K562 (cell line): Measurements from ENCODE around the gene PSAP. TPM values are rescaled to one million over a fixed set of nuclear protein-coding genes. Genes with fewer than 3 reads are reported as not detected.

Experiments
- ATAC-seq: fragments of 200-7000 bp; cut with Tn5 transposase; 3 replicates; pipeline ENCODE4 v1.9.1; 2020; ENCODE audit warnings: moderate library complexity
- BruUV-seq: library from RNA; stranded (reverse); fragments of 400-500 nt; replicated peaks from 2 replicates; lab custom pipeline; 2021; lab: Mats Ljungman, UMichigan
- CTCF ChIA-PET: fragments of 300-600 bp; formaldehyde crosslinking; extraction: SDS; loops from one replicate; lab custom pipeline; 2021; ENCODE audit warnings: low intra/inter-chr PET ratio; lab: Yijun Ruan, JAX
- POLR2A ChIA-PET: fragments of 300-600, 350-650 bp; sonication (Branson Sonifier 250); formaldehyde crosslinking; extraction: SDS; loops from one replicate; lab custom pipeline; 2021; ENCODE audit warnings: antibody characterized with exemption, inconsistent platforms; lab: Yijun Ruan, JAX
- DNase-seq, 4 experiments: peaks; one replicate each; pipeline versions ENCODE4 v3.0.0 to v3.0.0-alpha.2; 2011 to 2018; ENCODE audit warnings: low spot score in 3 of 4, mixed read lengths in 3 of 4; ENCODE audit errors: extremely low read depth in 1 of 4
- FAIRE-seq: peaks from 2 replicates; lab custom pipeline; 2011; peaks lifted over from hg19 to GRCh38; lab: Jason Lieb, UNC
- H2AFZ ChIP-seq: 2 replicates; pipeline ENCODE4 v1.6.0; 2011; ENCODE audit warnings: low read depth, low read length, control low read depth, inconsistent platforms
- H3K27ac ChIP-seq: fragments of 200-600 bp; 3 replicates; pipeline ENCODE4 v1.8.0; 2011; ENCODE audit warnings: low read depth, mild to moderate bottlenecking, control low read depth, inconsistent platforms, low read length, moderate library complexity, mixed read lengths; ENCODE audit errors: extremely low read depth
- H3K27me3 ChIP-seq, 2 experiments: fragments of 300-600 bp in 1 of 2; 2 replicates in 1 of 2; 3 replicates in 1 of 2; pipeline versions ENCODE4 v1.6.0 to v1.8.0; 2011; ENCODE audit warnings: inconsistent platforms in 2 of 2, low read length in 2 of 2, mild to moderate bottlenecking in 1 of 2, mixed read lengths in 1 of 2, moderate library complexity in 1 of 2; ENCODE audit not compliant: control insufficient read depth in 2 of 2, insufficient read depth in 2 of 2
- H3K36me3 ChIP-seq: fragments of 300-600 bp; 3 replicates; pipeline ENCODE4 v1.8.0; 2011; ENCODE audit warnings: mild to moderate bottlenecking, low read length, inconsistent platforms; ENCODE audit not compliant: control insufficient read depth, insufficient read depth
- H3K4me1 ChIP-seq, 2 experiments: fragments of 200-600 bp in 1 of 2; replicated peaks in 1 of 2; 2 replicates in 1 of 2; 3 replicates in 1 of 2; pipeline versions ENCODE4 v1.5.1 to v1.8.0; 2011; ENCODE audit warnings: inconsistent platforms in 2 of 2, low read length in 2 of 2, mild to moderate bottlenecking in 1 of 2, mixed read lengths in 1 of 2, moderate library complexity in 1 of 2; ENCODE audit not compliant: control insufficient read depth in 2 of 2, insufficient read depth in 2 of 2
- H3K4me2 ChIP-seq: 2 replicates; pipeline ENCODE4 v1.6.1; 2011; ENCODE audit warnings: low read length, control low read depth, inconsistent platforms, mixed read lengths; ENCODE audit not compliant: insufficient read depth
- H3K4me3 ChIP-seq: fragments of 200-600 bp; sonication (generic), shearing (Covaris generic); 2 replicates; pipeline ENCODE4 v1.5.1; 2016; ENCODE audit warnings: control low read depth, inconsistent platforms
- H3K79me2 ChIP-seq: fragments of 200-600 bp; 3 replicates; pipeline ENCODE4 v1.8.0; 2011; ENCODE audit warnings: low read length, inconsistent platforms; ENCODE audit not compliant: control insufficient read depth, insufficient read depth
- H3K9ac ChIP-seq, 2 experiments: 2 replicates each; pipeline versions ENCODE4 v1.6.0 to v1.6.1; 2011; ENCODE audit warnings: low read depth in 2 of 2, low read length in 2 of 2, control low read depth in 1 of 2, inconsistent platforms in 1 of 2, mild to moderate bottlenecking in 1 of 2, mixed read lengths in 1 of 2; ENCODE audit not compliant: insufficient read depth in 1 of 2
- H3K9me1 ChIP-seq: one replicate; pipeline ENCODE4 v1.6.0; 2011; ENCODE audit warnings: inconsistent platforms, mild to moderate bottlenecking, low read length, moderate library complexity; ENCODE audit not compliant: control insufficient read depth, insufficient read depth
- H3K9me3 ChIP-seq: replicated peaks from 2 replicates; pipeline ENCODE4 v1.5.1; 2011; ENCODE audit warnings: low read depth, low read length, inconsistent platforms; ENCODE audit not compliant: control insufficient read depth, insufficient read depth
- H4K20me1 ChIP-seq: replicated peaks from 2 replicates; pipeline ENCODE4 v1.6.1; 2011; ENCODE audit warnings: low read length, inconsistent platforms, mixed read lengths; ENCODE audit not compliant: control insufficient read depth, insufficient read depth
- BCL6 ChIP-seq: fragments of 250-450 bp; sonication (Bioruptor Pico); IDR thresholded peaks from 2 replicates; pipeline ENCODE4 v1.4.0; 2020
- CC2D1A ChIP-seq: fragments of 450-650 bp; IDR thresholded peaks from 2 replicates; pipeline ENCODE4 v1.6.1; 2017; ENCODE audit warnings: mild to moderate bottlenecking
- CEBPB ChIP-seq: fragments of 450-650 bp; IDR thresholded peaks from 2 replicates; pipeline ENCODE4 v1.6.1; 2016; ENCODE audit warnings: missing genetic modification characterization, missing compliant biosample characterization
- DPF2 ChIP-seq: fragments of 450-650 bp; IDR thresholded peaks from 2 replicates; pipeline ENCODE4 v1.6.1; 2016
- KLF13 ChIP-seq: fragments of 450-650 bp; IDR thresholded peaks from 2 replicates; pipeline ENCODE4 v1.6.1; 2016; ENCODE audit warnings: missing genetic modification characterization, low read depth, mild to moderate bottlenecking, missing compliant biosample characterization, moderate library complexity, borderline replicate concordance
- MAFK ChIP-seq: IDR thresholded peaks from 2 replicates; pipeline ENCODE4 v1.6.1; 2011; ENCODE audit warnings: low read length, improper control_type of control experiment
- MTA1 ChIP-seq: fragments of 450-650 bp; IDR thresholded peaks from 2 replicates; pipeline ENCODE4 v1.6.1; 2017; ENCODE audit warnings: borderline replicate concordance
- NBN ChIP-seq: fragments of 450-650 bp; IDR thresholded peaks from 2 replicates; pipeline ENCODE4 v1.6.1; 2016; ENCODE audit warnings: low read depth, mild to moderate bottlenecking
- NCOR1 ChIP-seq: fragments of 450-650 bp; IDR thresholded peaks from 2 replicates; pipeline ENCODE4 v1.6.1; 2016; ENCODE audit warnings: mild to moderate bottlenecking, moderate library complexity
- NFE2L1 ChIP-seq: fragments of 450-650 bp; IDR thresholded peaks from 2 replicates; pipeline ENCODE4 v1.6.1; 2016; ENCODE audit warnings: missing genetic modification characterization, low read depth, mild to moderate bottlenecking, missing compliant biosample characterization, moderate library complexity, borderline replicate concordance
- PHF8 ChIP-seq: fragments of 200-600 bp; sonication (generic); IDR thresholded peaks from 2 replicates; pipeline ENCODE4 v1.6.1; 2012; ENCODE audit warnings: mixed run types, mild to moderate bottlenecking, inconsistent platforms, low read length, moderate library complexity, borderline replicate concordance
- PYGO2 ChIP-seq: fragments of 450-650 bp; IDR thresholded peaks from 2 replicates; pipeline ENCODE4 v1.6.1; 2016; ENCODE audit warnings: mild to moderate bottlenecking, missing genetic modification characterization, moderate library complexity, missing compliant biosample characterization
- SIX5 ChIP-seq, 2 experiments: IDR thresholded peaks; 2 replicates each; pipeline ENCODE4 v1.6.1; 2011; ENCODE audit warnings: low read length in 2 of 2, borderline replicate concordance in 1 of 2, low read depth in 1 of 2, mild to moderate bottlenecking in 1 of 2, moderate library complexity in 1 of 2; ENCODE audit not compliant: insufficient read depth in 1 of 2
- TEAD2 ChIP-seq: fragments of 450-650 bp; IDR thresholded peaks from 2 replicates; pipeline ENCODE4 v1.6.1; 2016; ENCODE audit warnings: missing genetic modification characterization, control low read depth, missing compliant biosample characterization
- WGBS: fragments of 100-300 bp; shearing (Covaris generic); methylation state at CpG from one replicate; pipeline ENCODE4 v1.1.6; 2016; ENCODE audit warnings: low coverage, mixed read lengths; ENCODE audit not compliant: insufficient coverage; ENCODE audit errors: missing lambda C conversion rate; 5-methylcytosine and 5-hydroxymethylcytosine counted together
- in situ Hi-C: fragments of 300-500 bp; cut with MboI; formaldehyde crosslinking; loops from 4 replicates; pipeline ENCODE4 v1.15.0; 2018; ENCODE audit warnings: inconsistent platforms, mixed read lengths
- intact Hi-C: fragments of 100-400 bp; cut with micrococcal nuclease; formaldehyde crosslinking; loops from 2 replicates; pipeline ENCODE4 v1.14.2; 2022
- polyA plus RNA-seq, 8 experiments: library from polyadenylated mRNA; depleted of rRNA in 4 of 8; stranded (reverse) in 5 of 8; unstranded in 3 of 8; fragments of >200 nt; fragmentation: Nextera tagmentation in 2 of 8; fragmentation: Illumina TruSeq in 1 of 8; extraction: Ambion mirVana in 2 of 8; extraction: Trizol in 1 of 8; gene quantifications; 2 replicates each; pipeline versions ENCODE4 v1.2.1 to v1.2.3, GENCODE V29; 2011 to 2014; ENCODE audit warnings: inconsistent platforms in 1 of 8, missing spikeins in 1 of 8
- total RNA-seq, 7 experiments: library from RNA; depleted of rRNA in 6 of 7; stranded (reverse); fragments of >200 nt in 6 of 7; fragmentation: Illumina TruSeq in 2 of 7; extraction: Trizol in 2 of 7; gene quantifications; 2 replicates each; pipeline versions ENCODE4 v1.2.1 to v1.2.3, GENCODE V29; 2011 to 2021; ENCODE audit warnings: low replicate concordance in 1 of 7
- TF ChIP-seq, protein P1 (sequence below): sonication (generic); formaldehyde crosslinking; IDR thresholded peaks from 2 replicates; pipeline ENCODE4 v1.8.1; 2023; ENCODE audit warnings: mild to moderate bottlenecking, missing genetic modification reagents
- TF ChIP-seq, protein P2 (sequence below): IDR thresholded peaks from 2 replicates; pipeline ENCODE4 v1.6.1; 2012; ENCODE audit warnings: low read depth, low read length, improper control_type of control experiment, borderline replicate concordance
- TF ChIP-seq, protein P3 (sequence below): IDR thresholded peaks from 3 replicates; pipeline ENCODE4 v1.6.1; 2011; ENCODE audit warnings: borderline replicate concordance, mild to moderate bottlenecking; ENCODE audit not compliant: insufficient read length, insufficient read depth

Gene PSAP
- total and polyA plus RNA-seq, 9 of the 15 experiments (the other 6 are each of a cell fraction or from before 2014, with no cell fraction given): 245 to 700 (median 429) TPM

DNA sequence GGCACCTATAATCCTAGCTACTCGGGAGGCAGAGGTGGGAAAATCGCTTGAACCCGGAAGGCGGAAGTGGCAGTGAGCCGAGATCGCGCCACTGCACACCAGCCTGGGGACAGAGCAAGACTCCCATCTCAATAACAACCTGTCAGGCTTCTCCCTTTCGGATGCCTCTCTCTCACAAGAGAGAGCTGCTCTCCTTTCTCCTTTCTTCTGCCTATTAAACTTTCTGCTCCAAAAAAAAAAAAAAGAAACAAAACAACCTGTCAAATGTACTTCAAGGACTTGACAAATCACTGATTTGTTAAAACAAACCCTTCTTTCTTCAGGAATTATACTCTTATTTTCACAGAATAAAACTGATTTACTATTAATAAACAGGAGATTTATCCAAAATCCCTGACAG, 3.6 kb downstream of the PSAP start (continued):
- TF ChIP-seq, protein P1, sequence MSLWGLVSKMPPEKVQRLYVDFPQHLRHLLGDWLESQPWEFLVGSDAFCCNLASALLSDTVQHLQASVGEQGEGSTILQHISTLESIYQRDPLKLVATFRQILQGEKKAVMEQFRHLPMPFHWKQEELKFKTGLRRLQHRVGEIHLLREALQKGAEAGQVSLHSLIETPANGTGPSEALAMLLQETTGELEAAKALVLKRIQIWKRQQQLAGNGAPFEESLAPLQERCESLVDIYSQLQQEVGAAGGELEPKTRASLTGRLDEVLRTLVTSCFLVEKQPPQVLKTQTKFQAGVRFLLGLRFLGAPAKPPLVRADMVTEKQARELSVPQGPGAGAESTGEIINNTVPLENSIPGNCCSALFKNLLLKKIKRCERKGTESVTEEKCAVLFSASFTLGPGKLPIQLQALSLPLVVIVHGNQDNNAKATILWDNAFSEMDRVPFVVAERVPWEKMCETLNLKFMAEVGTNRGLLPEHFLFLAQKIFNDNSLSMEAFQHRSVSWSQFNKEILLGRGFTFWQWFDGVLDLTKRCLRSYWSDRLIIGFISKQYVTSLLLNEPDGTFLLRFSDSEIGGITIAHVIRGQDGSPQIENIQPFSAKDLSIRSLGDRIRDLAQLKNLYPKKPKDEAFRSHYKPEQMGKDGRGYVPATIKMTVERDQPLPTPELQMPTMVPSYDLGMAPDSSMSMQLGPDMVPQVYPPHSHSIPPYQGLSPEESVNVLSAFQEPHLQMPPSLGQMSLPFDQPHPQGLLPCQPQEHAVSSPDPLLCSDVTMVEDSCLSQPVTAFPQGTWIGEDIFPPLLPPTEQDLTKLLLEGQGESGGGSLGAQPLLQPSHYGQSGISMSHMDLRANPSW: no peak
- TF ChIP-seq CEBPB: no peak
- TF ChIP-seq BCL6 (CRISPR knock-in tag): no peak
- TF ChIP-seq NFE2L1 (tag): no peak
- TF ChIP-seq, all 486 proteins: peak for 0

DNA sequence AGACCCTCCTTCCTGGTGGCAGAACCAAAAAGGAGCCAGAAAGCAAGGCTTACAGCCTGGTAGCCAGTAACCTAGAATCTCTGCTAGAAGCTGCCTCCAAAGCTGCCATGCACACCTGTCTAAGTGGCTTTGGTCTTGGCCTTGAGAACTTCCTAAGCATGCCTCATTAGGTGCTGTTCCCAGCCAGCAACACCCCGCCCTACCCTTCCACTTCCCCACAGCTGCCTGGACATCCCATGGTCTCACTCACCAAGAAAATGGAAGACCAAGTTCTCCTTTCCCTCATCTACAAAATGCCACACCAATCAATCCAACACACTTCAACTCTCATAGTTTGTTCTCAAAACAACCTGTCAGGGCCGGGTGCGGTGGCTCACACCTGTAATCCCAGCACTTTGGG, 4.2 kb downstream of the PSAP start:
- Histone ChIP-seq H4K20me1 (peaks cover 36% of the 10 kb centered on the region; the same call in 1 of the 2 replicates), H3K9me1 (no peaks in the 10 kb centered on the region), H3K79me2 (peaks cover 93% of the 10 kb centered on the region), H3K4me1 (peaks cover 25 to 31% of the 10 kb centered on the region in 2 experiments), H3K36me3 (peaks cover 35% of the 10 kb centered on the region), H2AFZ (no peak overlapping the region), H3K4me2 (no peak overlapping the region), H3K9me3 (peaks cover 6% of the 10 kb centered on the region), H3K9ac (no peak overlapping the region; a peak in 1 of 4 replicates), H3K27me3 (no peaks in the 10 kb centered on the region), H3K4me3 (no peak overlapping the region), H3K27ac (no peak overlapping the region)
- intact Hi-C loops: no loop called here
- ATAC-seq: no peak
- in situ Hi-C loops: no loop called here
- ChIA-PET CTCF (no interaction called here), POLR2A (interaction anchor here (1.2 to 1.3 kb wide), 2 partner anchors 8 to 13 kb away, joined by 3 to 4 read pairs; no protein-coding TSS in a partner anchor)
- no peak for DNase-seq
- FAIRE-seq: no peak
- no TSS peak for BruUV-seq
- WGBS: 94% methylated on average over 3 of the region's 3 CpGs
- TF ChIP-seq DPF2 (no peak), PYGO2 (tag) (no peak), NBN (no peak), PHF8 (no peak), TEAD2 (tag) (no peak), MTA1 (no peak), SIX5 (IDR thresholded peaks at IDR 0.05; ENCODE audit: borderline replicate concordance in 1 of 2, insufficient read depth in 1 of 2, low read depth in 1 of 2, low read length in 2 of 2) (no peak), MAFK (no peak), CC2D1A (no peak), NCOR1 (no peak), KLF13 (no peak)
- TF ChIP-seq, protein P2, sequence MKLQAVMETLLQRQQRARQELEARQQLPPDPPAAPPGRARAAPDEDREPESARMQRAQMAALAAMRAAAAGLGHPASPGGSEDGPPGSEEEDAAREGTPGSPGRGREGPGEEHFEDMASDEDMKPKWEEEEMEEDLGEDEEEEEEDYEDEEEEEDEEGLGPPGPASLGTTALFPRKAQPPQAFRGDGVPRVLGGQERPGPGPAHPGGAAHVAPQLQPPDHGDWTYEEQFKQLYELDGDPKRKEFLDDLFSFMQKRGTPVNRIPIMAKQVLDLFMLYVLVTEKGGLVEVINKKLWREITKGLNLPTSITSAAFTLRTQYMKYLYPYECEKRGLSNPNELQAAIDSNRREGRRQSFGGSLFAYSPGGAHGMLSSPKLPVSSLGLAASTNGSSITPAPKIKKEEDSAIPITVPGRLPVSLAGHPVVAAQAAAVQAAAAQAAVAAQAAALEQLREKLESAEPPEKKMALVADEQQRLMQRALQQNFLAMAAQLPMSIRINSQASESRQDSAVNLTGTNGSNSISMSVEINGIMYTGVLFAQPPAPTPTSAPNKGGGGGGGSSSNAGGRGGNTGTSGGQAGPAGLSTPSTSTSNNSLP: no peak
- TF ChIP-seq, protein P3, sequence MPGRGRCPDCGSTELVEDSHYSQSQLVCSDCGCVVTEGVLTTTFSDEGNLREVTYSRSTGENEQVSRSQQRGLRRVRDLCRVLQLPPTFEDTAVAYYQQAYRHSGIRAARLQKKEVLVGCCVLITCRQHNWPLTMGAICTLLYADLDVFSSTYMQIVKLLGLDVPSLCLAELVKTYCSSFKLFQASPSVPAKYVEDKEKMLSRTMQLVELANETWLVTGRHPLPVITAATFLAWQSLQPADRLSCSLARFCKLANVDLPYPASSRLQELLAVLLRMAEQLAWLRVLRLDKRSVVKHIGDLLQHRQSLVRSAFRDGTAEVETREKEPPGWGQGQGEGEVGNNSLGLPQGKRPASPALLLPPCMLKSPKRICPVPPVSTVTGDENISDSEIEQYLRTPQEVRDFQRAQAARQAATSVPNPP: no peak
